Glomerular endothelial cell (primary cell): ENCODE data around the gene PTMA. TPM values are rescaled to one million over a fixed set of nuclear protein-coding genes. Genes with fewer than 3 reads are reported as not detected.
"Not testable (repeated sequence)": the region's sequence is repeated elsewhere in the genome, so short reads cannot be mapped to it uniquely, and the experiment has no call there.

Experiments
- DNase-seq: peaks from one replicate; pipeline ENCODE4 v3.0.0-alpha.2; 2011; ENCODE audit warnings: low read depth, low spot score; ENCODE audit errors: extremely low read depth
- total RNA-seq: library from RNA; depleted of rRNA; stranded (reverse); fragments of >200 nt; gene quantifications from 2 replicates; pipeline ENCODE4 v1.2.3, GENCODE V29; 2015

PTMA gene
- total RNA-seq, 1 donor from 2014 or later: 859 TPM

- no peak for DNase-seq
These were observed 17.0 kb upstream of the PTMA start for GRCh38 chr2:231691251-231691772.

- no peak for DNase-seq
These were observed 15.5 kb upstream of the PTMA start for GRCh38 chr2:231692847-231693246.

- no peak for DNase-seq
These were observed 14.4 kb upstream of the PTMA start for GRCh38 chr2:231693956-231694355.

GRCh38 chr2:231696004-231696367 is 12.3 kb upstream of the PTMA start:
- no peak for DNase-seq

- DNase-seq: no peak
These were observed 9.3 kb upstream of the PTMA start for GRCh38 chr2:231699006-231699405.

GRCh38 chr2:231701456-231702373 is 6.6 kb upstream of the PTMA start:
- DNase-seq: no peak

- DNase-seq: no peak
These were observed 4.3 kb upstream of the PTMA start for GRCh38 chr2:231704017-231704416.

- peak; percentile 95 for DNase-seq
These were observed 1.3 kb upstream of the PTMA start for GRCh38 chr2:231706731-231707624.

GRCh38 chr2:231707625-231707926 is 749 bp upstream of the PTMA start:
- no peak for DNase-seq

GRCh38 chr2:231708773-231709635 is 679 bp downstream of the PTMA start:
- DNase-seq: no peak

- no peak for DNase-seq
These were observed 1.3 kb downstream of the PTMA start for GRCh38 chr2:231709636-231709980.

- no peak for DNase-seq
These were observed 1.9 kb downstream of the PTMA start for GRCh38 chr2:231709981-231710798.

GRCh38 chr2:231710799-231711676 is 2.7 kb downstream of the PTMA start:
- no peak for DNase-seq

GRCh38 chr2:231711677-231712450 is 3.5 kb downstream of the PTMA start:
- DNase-seq: no peak

- DNase-seq: not testable (repeated sequence)
These were observed 4.2 kb downstream of the PTMA start for GRCh38 chr2:231712451-231713021.

- DNase-seq: not testable (repeated sequence)
These were observed 5.0 kb downstream of the PTMA start for GRCh38 chr2:231713406-231713729.

- peak; percentile 57 for DNase-seq
These were observed 5.7 kb downstream of the PTMA start for GRCh38 chr2:231713730-231714638.
